Kidney (tissue), 14 donors: Measurements from ENCODE around the gene LDLRAD3. TPM values are rescaled to one million over a fixed set of nuclear protein-coding genes. Genes with fewer than 3 reads are reported as not detected.

ENCODE experiments used
- DNase-seq, 5 donors: peaks; one replicate each; pipeline ENCODE4 v3.0.0-alpha.2; 2013 to 2020
- FAIRE-seq: peaks from 2 replicates; lab custom pipeline; 2012; peaks lifted over from hg19 to GRCh38; lab: Jason Lieb, UNC
- H3K27ac ChIP-seq, 2 donors: one replicate each; pipeline ENCODE4 v1.7.0; 2013; ENCODE audit warnings: low read depth in 2 of 2, low read length in 2 of 2, inconsistent platforms in 1 of 2
- H3K27me3 ChIP-seq: one replicate; pipeline ENCODE4 v1.7.1; 2013; ENCODE audit warnings: low read length, inconsistent platforms; ENCODE audit not compliant: control insufficient read depth, insufficient read depth
- H3K36me3 ChIP-seq, 3 donors: one replicate each; pipeline versions ENCODE4 v1.7.0 to v1.7.1; 2013; ENCODE audit warnings: low read length in 3 of 3, control low read depth in 1 of 3, inconsistent platforms in 1 of 3; ENCODE audit not compliant: insufficient read depth in 3 of 3, control insufficient read depth in 2 of 3
- H3K4me1 ChIP-seq, 3 donors: one replicate each; pipeline versions ENCODE4 v1.7.0 to v1.7.1; 2013; ENCODE audit warnings: low read length in 3 of 3, inconsistent platforms in 1 of 3, low read depth in 1 of 3; ENCODE audit not compliant: control insufficient read depth in 2 of 3, insufficient read depth in 2 of 3
- H3K4me3 ChIP-seq, 3 donors: one replicate each; pipeline versions ENCODE4 v1.7.0 to v1.8.1; 2013; ENCODE audit warnings: low read length in 3 of 3, control low read depth in 1 of 3, inconsistent platforms in 1 of 3
- H3K9ac ChIP-seq, 3 donors: one replicate each; pipeline versions ENCODE4 v1.7.0 to v1.7.1; 2013; ENCODE audit warnings: low read length in 3 of 3, control low read depth in 1 of 3, inconsistent platforms in 1 of 3
- H3K9me3 ChIP-seq, 3 donors: one replicate each; pipeline versions ENCODE4 v1.7.0 to v1.7.1; 2013; ENCODE audit warnings: low read length in 3 of 3, control low read depth in 1 of 3, inconsistent platforms in 1 of 3; ENCODE audit not compliant: control insufficient read depth in 2 of 3, insufficient read depth in 1 of 3
- intact Hi-C: fragments of 100-400 bp; cut with DNase I; formaldehyde crosslinking; loops from one replicate; pipeline ENCODE4 v1.11.1; 2022
- polyA plus RNA-seq: library from polyadenylated mRNA; stranded (reverse); fragments of 350-450 nt; fragmentation: Illumina TruSeq; extraction: RNeasy Lipid Tissue Mini Kit (QIAGEN cat#74804); gene quantifications from one replicate; pipeline ENCODE4 v1.2.3, GENCODE V29; 2014; ENCODE audit warnings: low read depth, low replicate concordance; ENCODE audit not compliant: insufficient read depth
- total RNA-seq: library from RNA; stranded (reverse); fragmentation: NEBNext Ultra II Directional; extraction: Animal tissue kit (Norgen Biotek cat#: 25700); gene quantifications from one replicate; pipeline ENCODE4 v1.2.1, GENCODE V29; 2021
- TF ChIP-seq, protein P1 (sequence below): IDR thresholded peaks from 3 replicates; pipeline ENCODE4 v1.5.1; 2012; ENCODE audit warnings: mild to moderate bottlenecking, moderate library complexity, borderline replicate concordance; ENCODE audit not compliant: insufficient read depth; ENCODE audit errors: extremely low read depth
- donor health status: control.
- donor health status: control.
- donor health status: control.
- donor health status: control.
- donor health status: control.
- donor health status: DM: yes; HTN: yes; CAD: no.
- donor health status: Normal renal cell carcinoma (clear cell type).

Gene LDLRAD3
- total and polyA plus RNA-seq, 2 donors from 2014 or later = 1.2 to 14.2 TPM

DNA sequence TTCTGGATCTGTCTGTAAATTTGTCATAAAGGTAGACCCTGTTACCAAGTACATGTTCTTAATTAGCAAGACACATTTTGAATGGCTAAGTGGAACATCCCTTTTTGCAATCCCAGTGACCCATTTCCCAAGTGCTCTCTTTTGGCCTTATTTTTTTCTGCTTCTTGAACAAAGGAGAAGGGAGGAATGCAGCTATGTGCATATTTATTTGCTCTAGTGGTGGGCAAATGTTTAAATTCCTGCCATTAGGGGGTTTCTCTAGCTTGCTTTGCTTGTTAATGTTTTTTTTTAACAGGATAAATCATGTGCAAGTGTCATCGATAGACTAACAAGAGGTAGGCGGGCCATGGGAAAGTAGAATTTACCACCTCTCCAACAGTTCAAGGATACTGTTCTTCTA is 209.7 kb downstream of the LDLRAD3 start:
- H3K27ac ChIP-seq = no peak overlapping the region
- DNase-seq (peak in 2 of 5 donors; percentile 73 to 81), FAIRE-seq (no peak)
- H3K36me3 ChIP-seq = no peaks in the 10 kb centered on the region
- no peaks in the 10 kb centered on the region for H3K9me3 ChIP-seq
- TF ChIP-seq, protein P1, sequence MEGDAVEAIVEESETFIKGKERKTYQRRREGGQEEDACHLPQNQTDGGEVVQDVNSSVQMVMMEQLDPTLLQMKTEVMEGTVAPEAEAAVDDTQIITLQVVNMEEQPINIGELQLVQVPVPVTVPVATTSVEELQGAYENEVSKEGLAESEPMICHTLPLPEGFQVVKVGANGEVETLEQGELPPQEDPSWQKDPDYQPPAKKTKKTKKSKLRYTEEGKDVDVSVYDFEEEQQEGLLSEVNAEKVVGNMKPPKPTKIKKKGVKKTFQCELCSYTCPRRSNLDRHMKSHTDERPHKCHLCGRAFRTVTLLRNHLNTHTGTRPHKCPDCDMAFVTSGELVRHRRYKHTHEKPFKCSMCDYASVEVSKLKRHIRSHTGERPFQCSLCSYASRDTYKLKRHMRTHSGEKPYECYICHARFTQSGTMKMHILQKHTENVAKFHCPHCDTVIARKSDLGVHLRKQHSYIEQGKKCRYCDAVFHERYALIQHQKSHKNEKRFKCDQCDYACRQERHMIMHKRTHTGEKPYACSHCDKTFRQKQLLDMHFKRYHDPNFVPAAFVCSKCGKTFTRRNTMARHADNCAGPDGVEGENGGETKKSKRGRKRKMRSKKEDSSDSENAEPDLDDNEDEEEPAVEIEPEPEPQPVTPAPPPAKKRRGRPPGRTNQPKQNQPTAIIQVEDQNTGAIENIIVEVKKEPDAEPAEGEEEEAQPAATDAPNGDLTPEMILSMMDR = no peak
- peaks cover 0 to 15% (median 8%) of the 10 kb centered on the region in 3 donors for H3K4me1 ChIP-seq
- H3K27me3 ChIP-seq = no peaks in the 10 kb centered on the region
- intact Hi-C loops = no loop called here
- H3K9ac ChIP-seq = no peak overlapping the region
- H3K4me3 ChIP-seq = no peak overlapping the region

DNA sequence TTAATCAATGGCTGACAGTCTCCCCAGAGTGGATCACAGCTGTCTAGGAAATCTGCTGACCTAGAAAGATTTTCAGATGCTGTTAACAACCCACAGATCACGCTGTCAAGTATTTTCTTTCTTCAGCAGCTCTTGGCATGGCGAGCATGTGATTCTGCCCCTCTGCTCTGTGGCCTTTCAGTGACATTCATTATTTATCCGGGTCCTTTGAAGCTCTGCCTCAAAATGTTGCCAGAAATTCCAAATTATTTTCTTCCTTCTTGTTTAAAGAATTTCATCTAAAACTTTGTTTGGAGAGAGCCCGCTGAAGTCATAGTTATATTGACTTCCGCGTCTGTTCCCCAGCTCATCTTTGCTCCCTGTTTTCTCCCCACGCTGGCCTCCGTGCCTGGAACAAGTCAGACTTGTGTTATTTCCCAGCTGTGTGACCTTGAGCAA is 211.3 kb downstream of the LDLRAD3 start:
- Histone ChIP-seq H3K9me3 (no peaks in the 10 kb centered on the region), H3K9ac (no peak overlapping the region), H3K36me3 (no peaks in the 10 kb centered on the region), H3K4me3 (no peak overlapping the region), H3K27me3 (no peaks in the 10 kb centered on the region), H3K27ac (peak overlapping the region in 1 of 2 donors; percentile 7), H3K4me1 (peaks cover 0 to 10% (median 8%) of the 10 kb centered on the region in 3 donors)
- FAIRE-seq (no peak), DNase-seq (peak in 3 of 5 donors; percentile 24 to 76 (median 43))
- TF ChIP-seq, protein P1 = no peak
- intact Hi-C loops = no loop called here

DNA sequence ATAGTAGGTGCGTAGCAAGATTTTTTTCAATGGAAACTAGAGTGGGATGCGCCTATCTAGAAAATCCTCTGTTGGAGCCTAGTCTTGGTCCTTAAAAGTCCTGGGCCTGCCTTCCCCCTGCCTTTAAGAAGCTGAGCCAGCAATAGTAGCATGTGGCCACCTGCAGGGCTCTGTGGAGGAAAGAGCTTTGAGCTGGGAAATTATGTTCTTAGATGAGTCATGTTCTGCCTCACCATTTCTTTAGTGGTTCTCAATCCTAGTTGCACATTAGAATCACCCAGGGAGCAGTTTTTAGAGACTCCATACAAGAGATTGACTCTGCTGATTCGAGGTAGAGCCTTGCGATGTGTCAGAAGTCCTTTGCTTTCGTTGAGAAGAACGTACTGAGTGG is 211.9 kb downstream of the LDLRAD3 start:
- Histone ChIP-seq H3K9me3 (no peaks in the 10 kb centered on the region), H3K36me3 (no peaks in the 10 kb centered on the region), H3K27ac (peak overlapping the region in 1 of 2 donors; percentile 7), H3K4me3 (no peak overlapping the region), H3K9ac (no peak overlapping the region), H3K27me3 (no peaks in the 10 kb centered on the region), H3K4me1 (peaks cover 0 to 10% (median 8%) of the 10 kb centered on the region in 3 donors)
- intact Hi-C loops = no loop called here
- TF ChIP-seq, protein P1 = no peak
- DNase-seq (peak in 1 of 5 donors; percentile 18), FAIRE-seq (no peak)

DNA sequence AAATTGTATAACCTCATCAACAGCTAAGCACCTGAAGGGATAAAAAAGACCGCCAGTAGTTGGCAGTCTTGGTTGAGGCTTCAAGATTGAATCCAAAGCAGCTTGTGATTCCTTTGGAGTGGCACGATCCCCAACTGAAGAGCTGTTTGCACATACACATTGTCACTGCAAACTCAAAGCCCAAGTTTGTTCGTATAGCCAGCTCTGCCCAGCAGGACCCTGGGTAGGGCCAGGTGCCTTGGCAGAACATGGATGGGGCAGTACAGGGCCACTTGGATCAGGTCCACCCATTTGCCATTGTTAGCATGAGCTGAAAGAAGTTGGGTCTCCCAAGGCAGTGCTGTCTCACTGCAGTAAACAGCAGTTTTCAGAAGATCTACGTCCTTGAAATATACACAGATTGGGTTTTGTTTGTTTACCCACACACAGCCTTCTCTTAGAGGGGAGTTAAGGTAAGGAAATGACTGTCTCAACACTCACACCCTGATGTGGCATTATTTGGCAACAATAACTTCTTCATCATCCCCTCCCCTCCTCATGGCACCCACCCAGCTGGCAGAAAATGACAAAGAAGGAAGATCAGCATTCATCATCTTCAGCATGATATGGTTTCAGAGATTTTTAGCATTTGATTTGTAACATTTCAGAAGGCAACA is 212.4 kb downstream of the LDLRAD3 start:
- Histone ChIP-seq H3K4me3 (no peak overlapping the region), H3K9me3 (no peaks in the 10 kb centered on the region), H3K9ac (no peak overlapping the region), H3K27me3 (no peaks in the 10 kb centered on the region), H3K4me1 (peaks cover 0 to 10% (median 8%) of the 10 kb centered on the region in 3 donors), H3K36me3 (no peaks in the 10 kb centered on the region), H3K27ac (no peak overlapping the region)
- DNase-seq (peak in 1 of 5 donors; percentile 14), FAIRE-seq (no peak)
- intact Hi-C loops = no loop called here
- TF ChIP-seq, protein P1 = no peak
